HepG2 (cell line): ENCODE data around the gene PANX1. TPM values are rescaled to one million over a fixed set of nuclear protein-coding genes. Genes with fewer than 3 reads are reported as not detected.

Source experiments
- ATAC-seq: fragments of 200-7000 bp; cut with Tn5 transposase; 3 replicates; pipeline ENCODE4 v1.9.1; 2020; ENCODE audit warnings: mild to moderate bottlenecking, moderate library complexity
- BruUV-seq: library from RNA; stranded (reverse); fragments of 400-500 nt; replicated peaks from 2 replicates; lab custom pipeline; 2021; lab: Mats Ljungman, UMichigan
- CTCF ChIA-PET: fragments of 300-600 bp; formaldehyde crosslinking; extraction: SDS; loops from one replicate; lab custom pipeline; 2021; ENCODE audit warnings: low total read pairs, inconsistent platforms, low intra/inter-chr PET ratio; lab: Yijun Ruan, JAX
- POLR2A ChIA-PET: fragments of 350-600 bp; sonication (Branson Sonifier 250); formaldehyde crosslinking; loops from one replicate; lab custom pipeline; 2020; ENCODE audit warnings: antibody characterized with exemption, inconsistent platforms; lab: Yijun Ruan, JAX
- DNase-seq: peaks from one replicate; pipeline ENCODE4 v3.0.0-alpha.2; 2015; ENCODE audit warnings: low spot score
- FAIRE-seq: peaks from 3 replicates; lab custom pipeline; 2011; peaks lifted over from hg19 to GRCh38; lab: Jason Lieb, UNC
- H2AFZ ChIP-seq: one replicate; pipeline ENCODE4 v1.6.1; 2011; ENCODE audit warnings: low read length, inconsistent platforms
- H3K27ac ChIP-seq: fragments of 300-600 bp; 3 replicates; pipeline ENCODE4 v1.8.0; 2011; ENCODE audit warnings: mixed run types, mild to moderate bottlenecking, mixed read lengths, low read length, inconsistent platforms; ENCODE audit not compliant: insufficient read depth; ENCODE audit errors: extremely low read length
- H3K27me3 ChIP-seq, 2 experiments: fragments of 200-600 bp in 1 of 2; 2 replicates in 1 of 2; 3 replicates in 1 of 2; pipeline versions ENCODE4 v1.6.0 to v1.8.0; 2011; ENCODE audit warnings: low read length in 2 of 2, mild to moderate bottlenecking in 2 of 2, moderate library complexity in 2 of 2, inconsistent platforms in 1 of 2; ENCODE audit not compliant: insufficient read depth in 2 of 2, control insufficient read depth in 1 of 2
- H3K36me3 ChIP-seq, 2 experiments: fragments of 200-600 bp in 1 of 2; replicated peaks in 1 of 2; 2 replicates in 1 of 2; 3 replicates in 1 of 2; pipeline versions ENCODE4 v1.5.1 to v1.8.0; 2011; ENCODE audit warnings: low read length in 2 of 2, inconsistent platforms in 1 of 2; ENCODE audit not compliant: insufficient read depth in 2 of 2, control insufficient read depth in 1 of 2
- H3K4me1 ChIP-seq: 2 replicates; pipeline ENCODE4 v1.5.1; 2012; ENCODE audit warnings: low read length, inconsistent platforms; ENCODE audit not compliant: insufficient read depth
- H3K4me2 ChIP-seq: 2 replicates; pipeline ENCODE4 v1.6.0; 2011; ENCODE audit warnings: low read depth, low read length, inconsistent platforms
- H3K4me3 ChIP-seq, 3 experiments: fragments of 200-600 bp in 1 of 3; sonication (generic), shearing (Covaris generic) in 1 of 3; replicated peaks in 1 of 3; 2 replicates each; pipeline ENCODE4 v1.5.1; 2011 to 2016; ENCODE audit warnings: low read length in 3 of 3, inconsistent platforms in 2 of 3, low read depth in 2 of 3, mild to moderate bottlenecking in 2 of 3, control low read depth in 1 of 3, mixed read lengths in 1 of 3; ENCODE audit not compliant: insufficient read depth in 1 of 3
- H3K79me2 ChIP-seq: one replicate; pipeline ENCODE4 v1.6.1; 2011; ENCODE audit warnings: low read length, inconsistent platforms; ENCODE audit not compliant: insufficient read depth
- H3K9ac ChIP-seq: 2 replicates; pipeline ENCODE4 v1.6.0; 2011; ENCODE audit warnings: mild to moderate bottlenecking, low read depth, low read length, inconsistent platforms; ENCODE audit not compliant: insufficient read depth
- H3K9me3 ChIP-seq: 2 replicates; pipeline ENCODE4 v1.5.1; 2012; ENCODE audit warnings: mild to moderate bottlenecking, low read length
- H4K20me1 ChIP-seq: 2 replicates; pipeline ENCODE4 v1.6.0; 2011; ENCODE audit warnings: inconsistent platforms, mild to moderate bottlenecking, low read length, moderate library complexity; ENCODE audit not compliant: insufficient read depth
- ADNP ChIP-seq: sonication (generic); formaldehyde crosslinking; IDR thresholded peaks from 2 replicates; pipeline ENCODE4 v1.4.0; 2020; ENCODE audit warnings: missing genetic modification reagents
- FLYWCH1 ChIP-seq: sonication (generic); formaldehyde crosslinking; IDR thresholded peaks from 2 replicates; pipeline ENCODE4 v1.8.1; 2023; ENCODE audit warnings: mild to moderate bottlenecking, missing genetic modification reagents
- ISL2 ChIP-seq: sonication (generic); formaldehyde crosslinking; IDR thresholded peaks from 2 replicates; pipeline ENCODE4 v1.5.0; 2020; ENCODE audit warnings: missing genetic modification reagents
- JUNB ChIP-seq: sonication (generic); formaldehyde crosslinking; IDR thresholded peaks from 2 replicates; pipeline ENCODE4 v1.8.0; 2022; ENCODE audit warnings: missing genetic modification reagents, mild to moderate bottlenecking, borderline replicate concordance
- MXD1 ChIP-seq: sonication (generic); formaldehyde crosslinking; IDR thresholded peaks from 2 replicates; pipeline ENCODE4 v1.4.0; 2020; ENCODE audit warnings: mild to moderate bottlenecking, missing genetic modification reagents
- MXI1 ChIP-seq: IDR thresholded peaks from 3 replicates; pipeline ENCODE4 v1.6.1; 2012; ENCODE audit warnings: low read depth, low read length, inconsistent platforms, borderline replicate concordance
- RBM22 ChIP-seq: fragments of 200-400 bp; formaldehyde crosslinking; optimal IDR thresholded peaks from 2 replicates; pipeline ENCODE3; 2017; ENCODE audit warnings: mild to moderate bottlenecking, low read length, moderate library complexity
- SP140L ChIP-seq: sonication (generic); formaldehyde crosslinking; IDR thresholded peaks from 2 replicates; pipeline ENCODE4 v1.4.0; 2020; ENCODE audit warnings: missing genetic modification reagents, borderline replicate concordance
- STAG1 ChIP-seq: sonication (generic); formaldehyde crosslinking; IDR thresholded peaks from 2 replicates; pipeline ENCODE4 v1.4.0; 2020; ENCODE audit warnings: missing genetic modification reagents
- ZNF224 ChIP-seq: sonication (generic); formaldehyde crosslinking; IDR thresholded peaks from 2 replicates; pipeline ENCODE4 v1.5.0; 2020; ENCODE audit warnings: mild to moderate bottlenecking, missing genetic modification reagents
- ZNF839 ChIP-seq: sonication (generic); formaldehyde crosslinking; IDR thresholded peaks from 2 replicates; pipeline ENCODE4 v1.4.0; 2020; ENCODE audit warnings: missing genetic modification reagents, mild to moderate bottlenecking, borderline replicate concordance
- WGBS: methylation state at CpG from one replicate; pipeline ENCODE4 v1.1.6; 2017; ENCODE audit warnings: low lambda C conversion rate; 5-methylcytosine and 5-hydroxymethylcytosine counted together
- in situ Hi-C: cut with HindIII; loops from 2 replicates; pipeline ENCODE4 v1.10.0; 2017; ENCODE audit warnings: low pct_unique_long_range_greater_than_20kb; ENCODE audit not compliant: extremely low pct_ligation_motif_present
- intact Hi-C: fragments of 100-400 bp; cut with micrococcal nuclease; formaldehyde crosslinking; loops from one replicate; pipeline ENCODE4 v1.10.0; 2022; ENCODE audit not compliant: unreplicated experiment
- polyA plus RNA-seq, 8 experiments: library from polyadenylated mRNA; depleted of rRNA in 3 of 8; stranded (reverse) in 7 of 8; unstranded in 1 of 8; fragments of >200 nt; fragmentation: Illumina TruSeq in 4 of 8; extraction: Trizol in 4 of 8; gene quantifications; 2 replicates each; pipeline versions ENCODE4 v1.2.1 to v1.2.3, GENCODE V29; 2011 to 2016; ENCODE audit warnings: low read depth in 4 of 8, missing spikeins in 1 of 8, mixed read lengths in 1 of 8; ENCODE audit not compliant: insufficient read depth in 1 of 8
- total RNA-seq, 5 experiments: library from RNA; depleted of rRNA; stranded (reverse); fragments of >200 nt; fragmentation: Illumina TruSeq; extraction: Trizol; gene quantifications; 2 replicates each; pipeline ENCODE4 v1.2.3, GENCODE V29; 2016; ENCODE audit warnings: low read depth in 1 of 5

The PANX1 gene
- total and polyA plus RNA-seq, 2 of the 13 experiments (the other 11 are each of a cell fraction or from before 2014, with no cell fraction given) = 8.3 to 24.8 TPM

DNA sequence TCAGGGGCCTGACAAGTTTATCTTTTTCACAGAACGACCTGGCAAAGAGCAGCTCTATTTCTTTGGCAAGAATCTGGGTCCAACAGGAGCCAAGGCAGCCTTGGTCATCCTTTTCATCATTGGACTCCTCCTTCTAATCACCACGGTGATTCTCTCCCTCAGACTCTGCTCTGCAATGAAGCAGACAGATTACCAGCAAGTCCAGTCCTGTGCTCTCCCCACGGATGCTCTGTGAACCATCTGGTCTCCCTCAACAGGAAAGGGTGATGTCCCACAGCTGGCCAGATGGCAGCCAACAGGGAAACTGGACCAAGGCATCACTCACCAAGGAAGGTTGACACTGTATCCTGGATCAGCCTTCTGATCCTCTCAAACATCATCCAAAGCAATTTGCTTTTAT, 17.0 kb upstream of the PANX1 start:
- DNase-seq (no peak), FAIRE-seq (no peak), ATAC-seq (no peak)
- CTCF ChIA-PET = no interaction called here
- H3K36me3 ChIP-seq = no peaks in the 10 kb centered on the region
- H3K79me2 ChIP-seq = no peaks in the 10 kb centered on the region
- H3K9me3 ChIP-seq = no peaks in the 10 kb centered on the region
- H3K4me1 ChIP-seq = peaks cover 10% of the 10 kb centered on the region
- BruUV-seq = no TSS peak
- intact Hi-C loops = no loop called here
- no peak overlapping the region for H3K4me2 ChIP-seq
- TF ChIP-seq MXD1 (CRISPR knock-in tag) (no peak), ZNF224 (CRISPR knock-in tag) (no peak), JUNB (CRISPR knock-in tag) (no peak), RBM22 (no peak)
- H4K20me1 ChIP-seq = no peaks in the 10 kb centered on the region
- POLR2A ChIA-PET = no interaction called here
- no peaks in the 10 kb centered on the region; a peak in 1 of 5 replicates for H3K27me3 ChIP-seq
- H3K4me3 ChIP-seq = no peak overlapping the region
- H3K27ac ChIP-seq = no peak overlapping the region
- H3K9ac ChIP-seq = no peak overlapping the region
- H2AFZ ChIP-seq = no peak overlapping the region
- 42% methylated on average over 3 of the region's 3 CpGs for WGBS
- in situ Hi-C loops = no loop called here

DNA sequence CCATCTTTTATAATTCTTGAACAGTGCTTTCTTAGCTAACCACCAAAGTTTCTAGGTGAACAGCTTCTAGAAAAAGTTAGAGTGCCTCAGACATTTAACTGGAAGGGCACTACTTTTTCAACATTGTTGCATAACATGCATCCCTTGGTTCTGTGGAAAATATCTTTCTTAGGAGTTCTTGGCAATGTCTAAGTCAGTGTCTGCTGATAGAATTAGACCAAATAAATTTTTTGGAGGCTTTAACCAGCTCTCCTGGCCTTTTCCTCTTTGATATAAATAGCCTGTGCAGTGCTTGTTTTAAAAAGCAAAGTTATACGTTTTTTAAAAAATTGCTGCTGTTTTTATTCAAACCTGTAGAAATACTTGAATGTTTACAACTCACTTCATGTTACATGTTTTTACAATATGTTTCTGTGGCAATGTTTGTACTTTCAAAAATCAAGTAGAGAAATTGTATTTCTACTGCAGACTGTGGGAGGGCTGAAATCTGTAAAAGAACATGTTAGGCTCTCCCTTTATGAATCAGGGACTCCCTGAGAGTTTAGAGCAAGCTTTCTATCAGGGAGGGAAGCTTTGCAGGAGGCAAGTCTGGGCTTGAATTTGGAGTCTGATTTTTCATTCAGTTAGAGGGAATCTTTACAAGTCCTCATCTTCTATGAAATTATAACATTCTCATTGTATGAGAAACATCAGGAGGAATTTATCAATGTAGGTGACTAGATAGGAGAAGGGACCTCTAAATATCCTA, 16.3 kb upstream of the PANX1 start:
- Histone ChIP-seq H4K20me1 (no peaks in the 10 kb centered on the region), H3K4me3 (no peak overlapping the region), H2AFZ (no peak overlapping the region), H3K79me2 (no peaks in the 10 kb centered on the region), H3K27me3 (no peaks in the 10 kb centered on the region; a peak in 1 of 5 replicates), H3K36me3 (no peaks in the 10 kb centered on the region), H3K9ac (no peak overlapping the region), H3K27ac (no peak overlapping the region), H3K4me2 (no peak overlapping the region), H3K9me3 (no peaks in the 10 kb centered on the region), H3K4me1 (peaks cover 18% of the 10 kb centered on the region)
- in situ Hi-C loops (no loop called here), intact Hi-C loops (no loop called here)
- TF ChIP-seq ZNF839 (CRISPR knock-in tag) = no peak
- TF ChIP-seq FLYWCH1 (CRISPR knock-in tag) = no peak
- no peak for TF ChIP-seq ADNP
- TF ChIP-seq MXI1 = no peak
- TF ChIP-seq ISL2 = no peak
- no peak for TF ChIP-seq SP140L (CRISPR knock-in tag)
- no peak for TF ChIP-seq STAG1 (CRISPR knock-in tag)
- DNase-seq (no peak), ATAC-seq (no peak), FAIRE-seq (no peak)
- ChIA-PET POLR2A (no interaction called here), CTCF (no interaction called here)
- WGBS = 76% methylated on average over 1 of the region's 1 CpG
- no TSS peak for BruUV-seq
